Upper lobe of left lung (tissue), 4 donors: ENCODE data around the gene GADD45A.

Experiments used
- CTCF ChIP-seq, 6 experiments: fragments of 450-650 bp in 4 of 6; fragments of 200-600 bp in 2 of 6; sonication (generic) in 2 of 6; IDR thresholded peaks; one replicate each; pipeline ENCODE4 v1.5.1; 2016 to 2019; ENCODE audit warnings: antibody characterized with exemption in 6 of 6
- EP300 ChIP-seq, 4 donors: sonication (generic); formaldehyde crosslinking; IDR thresholded peaks; one replicate each; pipeline ENCODE4 v1.5.1; 2017; ENCODE audit warnings: antibody characterized with exemption in 4 of 4, control low read depth in 2 of 4
- POLR2A ChIP-seq, 4 donors: fragments of 450-650 bp; IDR thresholded peaks; one replicate each; pipeline ENCODE4 v1.5.1; 2016 to 2017; ENCODE audit warnings: antibody characterized with exemption in 4 of 4, mild to moderate bottlenecking in 2 of 4

- no peak for TF ChIP-seq CTCF (IDR thresholded peaks at IDR 0.05)
- no peak for TF ChIP-seq POLR2A (IDR thresholded peaks at IDR 0.05)
- no peak for TF ChIP-seq EP300 (IDR thresholded peaks at IDR 0.05)
Measured at GRCh38 chr1:67645495-67646144, 39.4 kb upstream of the GADD45A start.
